Fibroblast of upper back skin (primary cell): ENCODE results near the gene TRIM38.
"Not testable (repeated sequence)": the region's sequence is repeated elsewhere in the genome, so short reads cannot be mapped to it uniquely, and the experiment has no call there.

Experiments
- DNase-seq: peaks from one replicate; pipeline ENCODE4 v3.0.0-alpha.2; 2013

Gene TRIM38

GRCh38 chr6:25943887-25944286 is 18.7 kb upstream of the TRIM38 start:
- DNase-seq: no peak

- DNase-seq: no peak
These were observed 17.7 kb upstream of the TRIM38 start for GRCh38 chr6:25944688-25945574.

- not testable (repeated sequence) for DNase-seq
These were observed 16.9 kb upstream of the TRIM38 start for GRCh38 chr6:25945738-25946137.

- no peak for DNase-seq
These were observed 16.0 kb upstream of the TRIM38 start for GRCh38 chr6:25946631-25947030.

- DNase-seq: not testable (repeated sequence)
These were observed 15.1 kb upstream of the TRIM38 start for GRCh38 chr6:25947492-25947891.

GRCh38 chr6:25949695-25950094 is 12.9 kb upstream of the TRIM38 start:
- no peak for DNase-seq

GRCh38 chr6:25950297-25950696 is 12.3 kb upstream of the TRIM38 start:
- DNase-seq: no peak

- no peak for DNase-seq
These were observed 11.1 kb upstream of the TRIM38 start for GRCh38 chr6:25951296-25952032.

- no peak for DNase-seq
These were observed 10.1 kb upstream of the TRIM38 start for GRCh38 chr6:25952535-25952934.

- no peak for DNase-seq
These were observed 8.9 kb upstream of the TRIM38 start for GRCh38 chr6:25953733-25954132.

- DNase-seq: no peak
These were observed 7.8 kb upstream of the TRIM38 start for GRCh38 chr6:25954756-25955155.

GRCh38 chr6:25956226-25956625 is 6.4 kb upstream of the TRIM38 start:
- DNase-seq: no peak

- no peak for DNase-seq
These were observed 3.9 kb upstream of the TRIM38 start for GRCh38 chr6:25958700-25959162.

GRCh38 chr6:25959890-25960536 is 2.6 kb upstream of the TRIM38 start:
- no peak for DNase-seq

GRCh38 chr6:25960734-25961133 is 1.9 kb upstream of the TRIM38 start:
- no peak for DNase-seq

GRCh38 chr6:25961619-25962148 is 918 bp upstream of the TRIM38 start:
- DNase-seq: no peak

GRCh38 chr6:25963426-25964123 is 973 bp downstream of the TRIM38 start:
- peak; percentile 11 for DNase-seq

GRCh38 chr6:25965058-25965457 is 2.5 kb downstream of the TRIM38 start:
- no peak for DNase-seq

- DNase-seq: no peak
These were observed 4.1 kb downstream of the TRIM38 start for GRCh38 chr6:25966711-25967110.

GRCh38 chr6:25968769-25969168 is 6.2 kb downstream of the TRIM38 start:
- no peak for DNase-seq

- peak; percentile 90 for DNase-seq
These were observed 8.7 kb downstream of the TRIM38 start for GRCh38 chr6:25971187-25971821.

- no peak for DNase-seq
These were observed 9.5 kb downstream of the TRIM38 start for GRCh38 chr6:25972128-25972527.
